ENCODE results near the gene ANAPC7.
"Not testable (repeated sequence)": the region's sequence is repeated elsewhere in the genome, so short reads cannot be mapped to it uniquely, and the experiment has no call there.

Gene ANAPC7

GRCh38 chr12:110373962-110374611 lies 29.4 kb downstream of the ANAPC7 start:
- DNase-seq: no peak

GRCh38 chr12:110373425-110373824 lies 30.1 kb downstream of the ANAPC7 start:
- DNase-seq: no peak

GRCh38 chr12:110373025-110373424 lies 30.5 kb downstream of the ANAPC7 start:
- peak in 1 of 2 experiments; percentile 32 for DNase-seq

DNA sequence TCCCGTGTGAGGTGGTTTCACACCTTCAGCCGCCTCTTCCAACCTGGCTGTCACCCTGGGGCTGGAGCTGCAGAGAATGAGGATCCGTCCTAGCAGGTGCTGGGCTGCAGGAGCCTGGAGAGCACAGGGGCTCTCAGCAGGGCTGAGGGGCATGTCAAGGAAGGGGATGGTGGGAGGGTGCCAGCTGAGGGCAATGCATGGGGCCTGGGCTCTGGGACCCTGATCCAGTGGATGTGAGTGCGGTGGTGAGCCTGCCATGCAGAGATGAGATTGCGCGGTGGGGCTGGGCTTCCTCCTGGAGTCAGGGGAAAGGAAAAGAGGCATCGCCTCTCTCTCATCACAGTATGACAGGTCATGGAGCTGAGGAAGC lies 31.5 kb downstream of the ANAPC7 start:
- DNase-seq: no peak

- DNase-seq: no peak
These were observed 32.0 kb downstream of the ANAPC7 start for GRCh38 chr12:110371408-110372055.

- DNase-seq: no peak
These were observed 32.7 kb downstream of the ANAPC7 start for GRCh38 chr12:110370732-110371231.

DNA sequence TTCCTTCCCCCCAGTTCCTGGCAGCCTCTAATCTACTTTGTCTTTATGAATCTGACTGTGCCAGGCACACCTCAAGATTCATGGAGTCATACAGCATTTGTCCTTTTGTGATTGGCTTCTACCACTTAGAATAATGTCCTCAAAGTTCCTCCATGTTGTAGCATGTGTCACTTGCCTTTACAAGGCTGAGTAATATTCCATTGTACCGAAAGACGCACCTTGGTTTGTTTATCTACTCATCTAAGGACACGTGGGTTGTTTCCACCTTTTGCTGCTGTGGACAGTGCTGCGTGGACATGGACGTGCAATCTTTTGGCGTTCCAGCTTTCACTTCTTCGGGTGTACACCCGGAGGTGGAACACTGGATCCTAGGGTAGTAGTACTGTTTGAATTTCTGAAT lies 33.5 kb downstream of the ANAPC7 start:
- DNase-seq: no peak

- peak in 1 of 2 experiments; percentile 45 for DNase-seq
These were observed 36.2 kb downstream of the ANAPC7 start for GRCh38 chr12:110367181-110367864.

DNA sequence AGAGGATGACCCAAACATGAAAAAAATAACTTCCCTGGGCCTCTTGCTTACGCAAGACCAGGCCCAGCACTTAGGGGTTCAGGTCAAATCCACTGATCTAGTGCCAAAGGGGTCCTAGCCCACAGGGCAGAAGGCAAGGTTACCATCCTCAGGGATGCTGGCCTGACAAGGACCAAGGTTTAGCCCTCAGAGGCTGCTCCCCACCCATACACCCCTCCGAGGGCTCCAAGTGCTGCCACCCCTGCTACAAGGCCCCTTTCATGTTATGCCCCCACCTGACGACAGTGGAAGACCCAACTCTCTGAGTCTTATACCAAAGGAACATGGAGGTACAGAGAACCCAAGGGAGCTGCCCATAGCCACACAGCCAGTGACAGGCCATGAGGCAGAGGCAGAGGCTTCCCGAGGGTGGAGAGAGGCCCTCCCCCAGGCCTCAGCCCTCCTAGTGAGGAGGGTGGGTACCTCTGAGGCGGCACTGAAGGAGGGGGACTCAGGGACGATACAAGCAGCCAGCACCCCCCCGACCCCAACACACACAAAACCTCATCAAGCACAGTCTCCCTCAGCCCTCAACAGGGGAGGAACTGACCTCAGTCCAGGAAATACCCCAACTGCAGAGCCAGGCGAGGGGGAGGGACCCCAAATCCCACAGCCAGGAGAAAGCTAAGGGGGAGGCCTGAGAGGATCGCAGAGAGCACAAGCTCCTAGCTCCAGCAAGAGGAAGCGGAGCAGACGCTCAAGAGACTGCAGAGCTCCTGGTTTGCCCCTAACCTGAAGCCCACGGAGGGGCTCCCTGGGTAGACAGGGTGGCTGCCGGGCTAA lies 37.0 kb downstream of the ANAPC7 start:
- DNase-seq: no peak

DNA sequence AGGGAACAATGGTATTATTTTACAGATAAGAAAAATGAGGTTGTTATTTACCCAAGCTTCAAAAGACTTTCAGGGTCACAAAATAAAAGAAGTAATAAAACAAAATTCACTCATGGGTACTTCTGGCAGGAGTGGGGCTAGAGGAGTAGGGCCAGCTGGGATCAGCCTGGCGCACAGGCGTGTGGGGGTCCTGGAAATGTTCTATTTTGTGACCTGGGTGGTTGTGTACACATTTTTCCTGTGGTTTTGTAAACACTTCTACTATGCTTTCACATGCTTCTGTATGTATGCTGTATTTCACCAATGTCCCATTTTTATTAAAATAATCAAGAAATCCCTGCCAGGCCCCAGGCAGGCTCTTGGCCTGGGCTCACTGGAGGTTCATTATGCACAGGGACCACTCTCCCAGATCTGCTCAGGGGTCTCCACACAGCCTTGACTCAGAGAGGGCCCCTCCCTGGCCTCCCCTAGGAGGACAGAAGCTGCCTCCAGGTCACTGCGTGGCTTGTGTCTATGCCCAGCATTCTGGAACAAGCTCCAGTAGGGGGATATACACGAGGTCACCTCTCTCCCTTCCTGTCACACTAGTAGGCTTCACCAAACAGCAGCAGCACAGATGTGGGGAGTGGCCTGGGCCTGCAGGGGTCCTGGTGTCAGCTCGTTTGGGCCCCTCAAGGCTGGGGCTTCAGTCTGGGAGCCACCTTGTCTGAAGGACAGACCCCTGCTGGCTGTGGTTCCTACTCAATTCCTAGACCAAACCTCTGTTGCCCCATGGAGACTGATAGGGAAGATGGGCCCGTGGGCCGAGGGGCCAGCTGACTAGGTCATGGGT lies 37.8 kb downstream of the ANAPC7 start:
- DNase-seq: no peak

DNA sequence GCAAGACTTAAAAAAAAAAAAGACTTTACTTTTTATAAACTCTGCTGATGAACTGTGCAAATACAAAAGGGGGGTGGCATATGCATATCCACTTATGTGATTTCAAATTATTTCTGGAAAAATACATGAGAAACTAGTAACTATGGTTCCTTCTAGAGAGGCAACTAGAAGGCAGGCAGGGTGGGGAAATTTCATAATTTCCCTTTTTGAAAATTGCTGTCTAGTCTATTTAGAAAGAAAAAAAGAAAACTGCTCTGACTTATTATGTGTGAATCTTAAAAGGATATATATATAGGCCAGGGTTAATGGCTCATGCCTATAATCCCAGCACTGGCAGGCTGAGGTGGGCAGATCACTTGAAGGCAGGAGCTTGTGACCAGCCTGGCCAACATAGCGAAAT lies 42.3 kb downstream of the ANAPC7 start:
- DNase-seq: no peak

GRCh38 chr12:110358384-110359097 lies 45.0 kb downstream of the ANAPC7 start:
- not testable (repeated sequence) for DNase-seq

DNA sequence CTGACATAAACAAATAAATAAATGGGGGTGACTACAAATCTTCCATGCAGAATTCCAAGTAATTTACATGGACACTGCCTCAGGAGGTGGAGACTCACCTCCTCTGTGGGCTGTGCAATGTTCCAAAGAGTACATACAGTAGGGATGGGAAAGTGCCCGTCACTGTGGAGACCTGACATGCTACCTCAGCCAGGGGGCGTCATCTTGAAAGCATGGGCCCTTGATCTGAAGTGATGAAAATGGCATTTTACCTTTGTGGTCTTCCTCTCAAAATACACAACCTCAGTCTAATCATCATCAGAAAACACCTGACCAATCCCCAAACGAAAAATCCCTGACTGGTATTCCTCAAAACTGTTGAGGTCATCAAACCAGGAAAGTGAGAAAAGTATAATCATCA lies 48.4 kb downstream of the ANAPC7 start:
- DNase-seq: peak in 1 of 2 experiments; percentile 13

DNA sequence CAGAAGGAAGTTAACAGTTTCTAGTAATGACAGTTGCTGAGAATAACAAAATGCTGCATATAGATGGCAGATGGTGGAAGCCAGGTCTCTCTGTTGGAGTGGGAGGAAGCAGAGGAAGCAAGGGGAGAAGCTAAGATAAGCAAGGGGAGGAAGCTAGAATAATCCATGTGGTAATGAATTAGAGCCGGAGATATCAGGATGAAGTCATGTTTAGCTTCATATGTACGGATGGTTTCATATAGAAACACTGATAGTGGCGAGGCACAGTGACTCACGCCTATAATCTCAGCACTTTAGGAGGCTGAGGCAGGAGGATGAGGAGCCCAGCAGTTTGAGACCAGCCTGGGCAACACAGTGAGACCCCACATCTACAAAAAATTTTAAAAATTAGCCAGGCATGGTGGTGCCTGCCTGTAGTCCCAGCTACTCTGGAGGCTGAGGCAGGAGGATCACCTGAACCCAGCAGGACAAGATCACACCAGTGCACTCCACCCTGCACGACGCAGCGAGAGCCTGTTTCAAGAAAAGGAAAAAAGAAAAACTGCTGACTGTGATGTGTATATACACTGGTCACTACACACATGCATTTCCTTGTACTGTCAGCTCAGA lies 49.2 kb downstream of the ANAPC7 start:
- no peak for DNase-seq

GRCh38 chr12:110353211-110353965 lies 50.1 kb downstream of the ANAPC7 start:
- DNase-seq: no peak

- no peak for DNase-seq
These were observed 51.1 kb downstream of the ANAPC7 start for GRCh38 chr12:110352401-110352800.

DNA sequence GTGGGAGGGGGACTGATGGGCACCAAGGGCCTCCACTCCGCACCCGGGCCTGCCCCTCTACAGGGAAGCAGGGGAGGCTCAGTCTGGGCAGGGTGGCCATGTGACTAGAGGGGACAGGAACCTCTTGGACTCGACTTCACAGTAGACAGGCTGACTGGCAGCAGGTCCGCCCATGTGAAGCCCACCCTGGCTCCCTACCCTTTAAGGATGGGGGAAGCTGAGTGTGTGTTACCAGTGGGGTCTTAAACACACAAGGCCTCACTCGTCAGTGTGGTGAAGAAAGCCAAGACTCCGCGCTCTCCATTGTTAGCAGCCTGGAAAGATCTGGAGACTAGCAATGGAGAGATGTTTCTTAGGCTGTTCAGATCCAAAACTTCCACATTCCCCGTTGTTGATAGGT lies 52.4 kb downstream of the ANAPC7 start:
- no peak for DNase-seq

DNA sequence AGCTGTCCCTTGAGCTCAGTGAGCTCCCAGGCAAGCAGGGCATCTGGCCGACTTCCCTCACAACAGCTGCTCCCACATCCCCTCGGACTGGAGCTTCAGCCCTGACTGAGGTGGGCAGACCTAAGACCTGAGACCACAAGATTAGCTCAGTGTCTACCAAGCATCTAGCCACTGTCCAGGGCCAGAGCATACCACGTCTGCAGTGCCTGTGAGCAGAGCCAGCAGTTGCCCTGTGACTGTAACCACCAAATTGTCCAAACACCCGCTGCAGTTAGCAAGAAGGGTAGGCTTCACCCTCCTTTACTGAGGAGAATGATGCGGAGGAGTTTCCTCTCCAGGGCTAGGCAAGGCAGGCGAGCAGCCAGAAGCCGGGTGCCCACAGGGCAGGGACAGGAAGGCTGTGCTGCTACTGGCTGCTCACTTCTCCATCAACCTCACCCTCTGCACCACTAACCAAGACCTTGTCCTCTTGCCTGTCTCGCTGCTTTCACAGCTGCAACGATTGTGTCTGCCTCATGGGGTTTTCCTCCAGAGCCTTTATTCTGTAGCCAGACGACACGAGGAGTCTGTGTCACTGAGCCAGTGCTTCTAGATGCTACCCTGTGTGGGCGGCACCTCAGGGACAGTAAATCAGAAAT lies 53.9 kb downstream of the ANAPC7 start:
- no peak for DNase-seq

DNA sequence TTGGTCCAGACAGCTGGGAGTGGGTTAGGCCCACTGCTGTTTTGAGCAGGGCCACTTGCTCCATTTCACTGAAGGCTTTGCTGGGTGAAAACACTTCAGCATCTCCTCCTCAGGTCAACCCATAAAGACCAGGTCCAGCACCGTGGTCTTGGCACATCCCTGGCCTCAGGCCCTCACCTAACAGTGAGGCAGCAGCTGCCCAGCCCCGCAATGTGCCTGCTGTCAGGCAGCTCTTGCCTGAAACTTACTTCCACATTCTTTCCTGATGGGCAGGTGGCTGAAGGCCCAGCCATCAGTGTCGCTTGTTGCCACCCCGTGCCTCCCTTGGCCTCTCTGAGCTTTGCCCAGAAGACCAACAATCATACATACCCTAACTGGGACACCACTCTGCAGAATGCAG lies 54.4 kb downstream of the ANAPC7 start:
- no peak for DNase-seq
